Measurements from ENCODE around the gene KRTAP19-8.

The KRTAP19-8 gene, protein sequence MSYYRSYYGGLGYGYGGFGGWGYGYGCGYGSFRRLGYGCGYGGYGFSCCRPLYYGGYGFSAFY

DNA sequence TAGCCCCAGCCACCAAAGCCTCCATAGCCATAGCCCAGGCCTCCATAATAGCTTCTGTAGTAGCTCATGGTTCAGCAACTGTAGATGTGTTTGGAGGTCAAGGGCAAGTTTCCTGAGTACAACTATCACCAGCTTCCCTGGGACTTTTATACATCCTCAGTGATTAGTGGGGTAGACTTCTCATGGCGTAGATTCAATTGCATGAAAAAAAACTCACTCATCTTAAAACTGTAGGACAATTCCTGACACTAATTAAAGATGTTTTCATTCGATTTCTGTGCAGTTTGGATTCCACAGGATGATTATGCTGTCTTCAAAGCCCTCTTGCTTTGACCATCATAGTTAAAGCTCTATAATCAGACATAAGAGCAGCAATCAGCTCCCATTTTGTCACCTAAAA is at the start of gene KRTAP19-8:
TSS of gene KRTAP19-8 (minus strand) at position 101 of the 400 bp plus-strand sequence. CDS start at position 68, 33 bp downstream.
- no peaks in the 10 kb centered on the region for H3K9me3 ChIP-seq (ENCODE audit: control insufficient read depth, low read length)
- no peak within 1 kb of the TSS for H3K4me3 ChIP-seq (ENCODE audit: low read length)
- H3K9ac ChIP-seq (ENCODE audit: low read length): no peak within 1 kb of the TSS
- H3K27me3 ChIP-seq (ENCODE audit: control insufficient read depth, insufficient read depth, low read length): no peaks in the 10 kb centered on the region
- H3K36me3 ChIP-seq (ENCODE audit: control insufficient read depth, insufficient read depth, low read length): no peaks in the 10 kb centered on the region
- H3K4me1 ChIP-seq (ENCODE audit: control insufficient read depth, insufficient read depth, low read length): no peaks in the 10 kb centered on the region

DNA sequence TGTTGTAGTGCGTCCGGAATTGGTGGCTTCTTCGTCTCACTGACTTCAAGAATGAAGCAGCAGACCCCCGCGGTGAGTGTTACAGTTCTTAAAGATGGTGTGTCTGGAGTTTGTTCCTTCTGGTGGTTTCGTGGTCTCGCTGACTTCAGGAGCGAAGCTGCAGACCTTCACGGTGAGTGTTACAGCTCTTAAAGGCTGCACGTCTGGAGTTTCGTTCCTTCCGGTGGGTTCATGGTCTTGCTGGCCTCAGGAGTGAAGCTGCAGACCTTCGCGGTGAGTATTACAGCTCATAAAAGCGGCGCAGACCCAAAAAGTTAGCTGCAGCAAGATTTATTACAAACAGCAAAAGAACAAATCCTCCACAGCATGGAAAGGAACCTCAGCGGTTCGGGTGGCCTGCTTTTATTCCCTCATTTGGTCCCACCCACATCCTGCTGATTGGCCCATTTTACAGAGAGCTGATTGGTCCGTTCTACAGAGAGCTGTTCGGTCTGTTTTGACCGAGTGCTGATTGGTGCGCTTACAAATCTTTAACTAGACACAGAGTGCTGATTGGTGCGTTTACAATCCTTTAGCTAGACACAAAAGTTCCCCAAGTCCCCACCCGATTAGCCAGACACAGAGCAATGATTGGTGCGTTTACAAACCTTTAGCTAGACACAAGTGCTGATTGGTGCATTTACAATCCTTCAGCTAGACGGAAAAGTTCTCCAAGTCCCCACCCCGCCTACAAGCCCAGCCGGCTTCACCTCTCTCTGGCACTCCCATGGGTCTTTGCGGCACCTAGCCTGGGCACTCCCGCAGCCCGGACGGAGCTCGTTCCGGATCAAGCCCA is 49.6 kb upstream of the KRTAP19-8 start:
- H3K4me1 ChIP-seq (ENCODE audit: control insufficient read depth, insufficient read depth, low read length): no peaks in the 10 kb centered on the region
- H3K27me3 ChIP-seq (ENCODE audit: control insufficient read depth, insufficient read depth, low read length): no peaks in the 10 kb centered on the region
- no peak overlapping the region for H3K4me3 ChIP-seq (ENCODE audit: low read length)
- no peak overlapping the region for H3K9ac ChIP-seq (ENCODE audit: low read length)
- no peaks in the 10 kb centered on the region for H3K36me3 ChIP-seq (ENCODE audit: control insufficient read depth, insufficient read depth, low read length)
- H3K9me3 ChIP-seq (ENCODE audit: control insufficient read depth, low read length): no peaks in the 10 kb centered on the region

GRCh38 chr21:31084689-31085088 is 46.4 kb upstream of the KRTAP19-8 start:
- H3K9me3 ChIP-seq (ENCODE audit: control insufficient read depth, low read length): no peaks in the 10 kb centered on the region
- no peaks in the 10 kb centered on the region for H3K36me3 ChIP-seq (ENCODE audit: control insufficient read depth, insufficient read depth, low read length)
- no peak overlapping the region for H3K9ac ChIP-seq (ENCODE audit: low read length)
- no peaks in the 10 kb centered on the region for H3K27me3 ChIP-seq (ENCODE audit: control insufficient read depth, insufficient read depth, low read length)
- H3K4me3 ChIP-seq (ENCODE audit: low read length): no peak overlapping the region
- no peaks in the 10 kb centered on the region for H3K4me1 ChIP-seq (ENCODE audit: control insufficient read depth, insufficient read depth, low read length)

DNA sequence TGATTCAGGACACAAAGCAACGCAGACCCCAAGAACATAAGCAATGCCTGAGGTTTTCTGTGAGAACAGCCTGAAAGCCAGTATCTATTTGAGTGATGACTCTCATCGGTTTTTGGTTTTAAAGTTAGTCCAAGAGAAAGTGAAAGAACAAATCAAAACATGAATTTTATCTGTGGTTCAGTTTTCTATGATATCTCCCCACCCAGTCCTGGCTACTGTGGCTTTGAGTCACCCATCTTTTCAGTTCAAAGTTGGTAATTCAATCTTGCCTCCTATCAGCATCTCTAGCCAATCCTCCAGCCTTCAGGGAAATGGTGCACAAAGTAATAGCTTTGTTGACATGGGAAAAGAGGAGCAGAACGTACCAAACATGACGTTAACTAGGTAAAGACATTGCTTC is 40.5 kb upstream of the KRTAP19-8 start:
- Histone ChIP-seq H3K9me3 (ENCODE audit: control insufficient read depth, low read length) (no peaks in the 10 kb centered on the region), H3K36me3 (ENCODE audit: control insufficient read depth, insufficient read depth, low read length) (no peaks in the 10 kb centered on the region), H3K4me1 (ENCODE audit: control insufficient read depth, insufficient read depth, low read length) (no peaks in the 10 kb centered on the region), H3K9ac (ENCODE audit: low read length) (no peak overlapping the region), H3K27me3 (ENCODE audit: control insufficient read depth, insufficient read depth, low read length) (no peaks in the 10 kb centered on the region), H3K4me3 (ENCODE audit: low read length) (no peak overlapping the region)

- H3K9ac ChIP-seq (ENCODE audit: low read length): no peak overlapping the region
- no peaks in the 10 kb centered on the region for H3K9me3 ChIP-seq (ENCODE audit: control insufficient read depth, low read length)
- H3K27me3 ChIP-seq (ENCODE audit: control insufficient read depth, insufficient read depth, low read length): no peaks in the 10 kb centered on the region
- no peaks in the 10 kb centered on the region for H3K4me1 ChIP-seq (ENCODE audit: control insufficient read depth, insufficient read depth, low read length)
- no peak overlapping the region for H3K4me3 ChIP-seq (ENCODE audit: low read length)
- H3K36me3 ChIP-seq (ENCODE audit: control insufficient read depth, insufficient read depth, low read length): no peaks in the 10 kb centered on the region
Measured at GRCh38 chr21:31078216-31078615, 39.9 kb upstream of the KRTAP19-8 start.

- no peaks in the 10 kb centered on the region for H3K4me1 ChIP-seq (ENCODE audit: control insufficient read depth, insufficient read depth, low read length)
- H3K9me3 ChIP-seq (ENCODE audit: control insufficient read depth, low read length): no peaks in the 10 kb centered on the region
Measured at GRCh38 chr21:31075848-31076247, 37.6 kb upstream of the KRTAP19-8 start.

DNA sequence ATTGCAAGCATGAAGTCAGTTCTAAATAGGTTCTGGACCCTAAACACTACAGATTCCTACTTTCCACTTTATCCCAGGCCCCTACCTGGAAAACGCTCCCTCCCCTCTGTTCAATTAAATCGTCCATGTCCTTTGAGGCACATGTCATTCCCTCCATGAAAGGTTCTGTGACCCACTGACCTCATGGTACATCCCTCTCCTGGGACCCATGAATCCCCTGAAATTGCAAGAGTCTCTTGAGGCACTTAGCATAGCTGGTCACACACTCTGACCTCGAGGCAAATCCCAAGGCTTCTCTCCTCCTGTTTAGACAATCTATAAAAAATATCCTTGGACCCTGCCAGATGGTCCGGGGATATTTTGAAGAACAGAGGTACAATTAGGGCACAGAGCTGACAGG is 34.3 kb upstream of the KRTAP19-8 start:
- Histone ChIP-seq H3K9ac (ENCODE audit: low read length) (no peak overlapping the region), H3K9me3 (ENCODE audit: control insufficient read depth, low read length) (no peaks in the 10 kb centered on the region), H3K4me3 (ENCODE audit: low read length) (no peak overlapping the region), H3K36me3 (ENCODE audit: control insufficient read depth, insufficient read depth, low read length) (no peaks in the 10 kb centered on the region), H3K27me3 (ENCODE audit: control insufficient read depth, insufficient read depth, low read length) (no peaks in the 10 kb centered on the region), H3K4me1 (ENCODE audit: control insufficient read depth, insufficient read depth, low read length) (no peaks in the 10 kb centered on the region)

More at GRCh38 chr21:31075848-31076247, 37.6 kb upstream of the KRTAP19-8 start:
- Histone ChIP-seq H3K4me3 (ENCODE audit: low read length) (no peak overlapping the region), H3K27me3 (ENCODE audit: control insufficient read depth, insufficient read depth, low read length) (no peaks in the 10 kb centered on the region), H3K36me3 (ENCODE audit: control insufficient read depth, insufficient read depth, low read length) (no peaks in the 10 kb centered on the region), H3K9ac (ENCODE audit: low read length) (no peak overlapping the region)

GRCh38 chr21:31064803-31065202 is 26.5 kb upstream of the KRTAP19-8 start:
- no peak overlapping the region for H3K4me3 ChIP-seq (ENCODE audit: low read length)
- no peaks in the 10 kb centered on the region for H3K4me1 ChIP-seq (ENCODE audit: control insufficient read depth, insufficient read depth, low read length)
- no peaks in the 10 kb centered on the region for H3K27me3 ChIP-seq (ENCODE audit: control insufficient read depth, insufficient read depth, low read length)
- H3K9ac ChIP-seq (ENCODE audit: low read length): no peak overlapping the region
- no peaks in the 10 kb centered on the region for H3K9me3 ChIP-seq (ENCODE audit: control insufficient read depth, low read length)
- no peaks in the 10 kb centered on the region for H3K36me3 ChIP-seq (ENCODE audit: control insufficient read depth, insufficient read depth, low read length)

GRCh38 chr21:31052489-31053142 is 14.3 kb upstream of the KRTAP19-8 start:
- Histone ChIP-seq H3K9me3 (ENCODE audit: control insufficient read depth, low read length) (no peaks in the 10 kb centered on the region), H3K4me3 (ENCODE audit: low read length) (no peak overlapping the region), H3K9ac (ENCODE audit: low read length) (no peak overlapping the region), H3K4me1 (ENCODE audit: control insufficient read depth, insufficient read depth, low read length) (no peaks in the 10 kb centered on the region), H3K27me3 (ENCODE audit: control insufficient read depth, insufficient read depth, low read length) (no peaks in the 10 kb centered on the region), H3K36me3 (ENCODE audit: control insufficient read depth, insufficient read depth, low read length) (no peaks in the 10 kb centered on the region)

DNA sequence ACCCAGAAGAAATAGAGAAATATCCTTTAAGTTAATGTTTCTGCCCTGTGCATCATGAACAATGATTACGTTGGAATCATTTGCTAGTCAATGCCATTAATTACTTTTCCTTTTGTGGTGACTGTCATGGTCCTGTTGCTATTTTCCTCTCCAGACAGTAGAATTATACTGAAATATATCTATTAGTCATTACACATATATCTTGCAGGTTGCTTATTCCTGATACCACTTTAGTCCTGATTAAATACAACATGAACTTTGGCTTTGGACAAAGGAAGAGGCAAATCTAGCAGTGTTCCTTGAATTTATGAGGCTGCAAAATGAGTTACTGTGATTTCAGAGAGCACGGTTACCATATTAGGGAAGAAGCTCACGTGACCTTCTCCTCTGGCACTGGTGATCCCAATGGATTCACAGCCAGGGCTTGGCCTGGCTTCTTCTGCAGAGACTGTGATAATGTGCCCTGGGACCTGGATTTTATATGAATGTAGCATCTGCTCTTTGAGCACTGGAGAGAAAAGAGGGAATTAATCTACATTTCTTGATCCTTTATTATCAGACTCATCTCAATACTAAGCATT is 12.4 kb upstream of the KRTAP19-8 start:
- H3K4me3 ChIP-seq (ENCODE audit: low read length): no peak overlapping the region
- H3K27me3 ChIP-seq (ENCODE audit: control insufficient read depth, insufficient read depth, low read length): no peaks in the 10 kb centered on the region
- no peaks in the 10 kb centered on the region for H3K4me1 ChIP-seq (ENCODE audit: control insufficient read depth, insufficient read depth, low read length)
- H3K9ac ChIP-seq (ENCODE audit: low read length): no peak overlapping the region
- no peaks in the 10 kb centered on the region for H3K9me3 ChIP-seq (ENCODE audit: control insufficient read depth, low read length)
- no peaks in the 10 kb centered on the region for H3K36me3 ChIP-seq (ENCODE audit: control insufficient read depth, insufficient read depth, low read length)

DNA sequence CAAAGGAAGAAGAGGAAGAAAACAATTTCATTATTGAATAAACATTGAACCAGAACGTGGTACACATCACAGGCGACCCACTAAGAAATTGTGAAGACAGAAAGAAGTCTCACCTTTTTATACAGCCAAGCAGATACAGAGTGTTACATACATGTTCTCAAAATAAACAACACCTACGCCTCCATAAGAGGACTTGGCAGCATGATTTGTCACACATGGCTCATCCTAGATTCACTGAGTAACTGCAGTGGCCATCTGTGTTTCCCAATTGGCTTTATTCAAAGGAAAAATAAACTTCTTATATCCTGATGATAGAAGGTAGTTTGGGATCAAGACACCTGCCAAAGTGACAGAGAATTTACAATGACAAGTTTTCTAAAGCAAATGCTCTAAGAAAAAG is 7.6 kb upstream of the KRTAP19-8 start:
- Histone ChIP-seq H3K36me3 (ENCODE audit: control insufficient read depth, insufficient read depth, low read length) (no peaks in the 10 kb centered on the region), H3K4me3 (ENCODE audit: low read length) (no peak overlapping the region), H3K27me3 (ENCODE audit: control insufficient read depth, insufficient read depth, low read length) (no peaks in the 10 kb centered on the region), H3K9ac (ENCODE audit: low read length) (no peak overlapping the region), H3K9me3 (ENCODE audit: control insufficient read depth, low read length) (no peaks in the 10 kb centered on the region), H3K4me1 (ENCODE audit: control insufficient read depth, insufficient read depth, low read length) (no peaks in the 10 kb centered on the region)

GRCh38 chr21:31043471-31043870 is 5.2 kb upstream of the KRTAP19-8 start:
- H3K36me3 ChIP-seq (ENCODE audit: control insufficient read depth, insufficient read depth, low read length): no peaks in the 10 kb centered on the region

More at GRCh38 chr21:31043471-31043870, 5.2 kb upstream of the KRTAP19-8 start:
- Histone ChIP-seq H3K9ac (ENCODE audit: low read length) (no peak overlapping the region), H3K9me3 (ENCODE audit: control insufficient read depth, low read length) (no peaks in the 10 kb centered on the region), H3K4me1 (ENCODE audit: control insufficient read depth, insufficient read depth, low read length) (no peaks in the 10 kb centered on the region), H3K4me3 (ENCODE audit: low read length) (no peak overlapping the region), H3K27me3 (ENCODE audit: control insufficient read depth, insufficient read depth, low read length) (no peaks in the 10 kb centered on the region)
